HEK293 (cell line): Measurements from ENCODE around the gene ZNF695.

ENCODE experiments used
- CTCF ChIA-PET: fragments of 350-600 bp; formaldehyde crosslinking; extraction: SDS; loops from one replicate; lab custom pipeline; 2021; ENCODE audit warnings: antibody characterized with exemption; lab: Yijun Ruan, JAX
- POLR2A ChIA-PET: fragments of 300-600 bp; formaldehyde crosslinking; extraction: SDS; loops from one replicate; lab custom pipeline; 2020; ENCODE audit warnings: antibody characterized with exemption, inconsistent platforms; lab: Yijun Ruan, JAX
- H3K27ac ChIP-seq: fragments of 200-500 bp; sonication (Bioruptor generic); 2 replicates; pipeline ENCODE4 v1.5.1; 2014; ENCODE audit warnings: low read depth, low read length, control low read depth, inconsistent platforms; ENCODE audit errors: extremely low read depth
- H3K36me3 ChIP-seq, 2 experiments: fragments of 200-500 bp in 1 of 2; sonication (Bioruptor generic) in 1 of 2; 1 replicate in 1 of 2; 2 replicates in 1 of 2; pipeline ENCODE4 v1.5.1; 2014 to 2017; ENCODE audit warnings: inconsistent platforms in 2 of 2, low read length in 2 of 2; ENCODE audit not compliant: control insufficient read depth in 2 of 2, insufficient read depth in 1 of 2
- H3K4me1 ChIP-seq: fragments of 200-500 bp; sonication (Bioruptor generic); 2 replicates; pipeline ENCODE4 v1.5.1; 2014; ENCODE audit warnings: mild to moderate bottlenecking, low read length, inconsistent platforms; ENCODE audit not compliant: control insufficient read depth, insufficient read depth
- H3K4me3 ChIP-seq: 2 replicates; pipeline ENCODE4 v1.5.1; 2011; ENCODE audit warnings: low read depth, mild to moderate bottlenecking, control low read depth, low read length, moderate library complexity
- H3K9me3 ChIP-seq: fragments of 200-500 bp; sonication (Bioruptor generic); 2 replicates; pipeline ENCODE4 v1.5.1; 2014; ENCODE audit warnings: low read depth, low read length, inconsistent platforms; ENCODE audit not compliant: control insufficient read depth, insufficient read depth
- CTCF ChIP-seq: fragments of 450-650 bp; formaldehyde crosslinking; IDR thresholded peaks from 2 replicates; pipeline ENCODE4 v1.5.1; 2016; ENCODE audit warnings: missing biosample characterization, missing genetic modification characterization
- KLF10 ChIP-seq: fragments of 450-650 bp; IDR thresholded peaks from 2 replicates; pipeline ENCODE4 v1.5.1; 2018; ENCODE audit warnings: missing biosample characterization, mild to moderate bottlenecking, missing genetic modification characterization
- KLF7 ChIP-seq: fragments of 450-650 bp; formaldehyde crosslinking; IDR thresholded peaks from 2 replicates; pipeline ENCODE4 v1.5.1; 2016; ENCODE audit warnings: missing biosample characterization, missing genetic modification characterization, borderline replicate concordance
- PRDM2 ChIP-seq: fragments of 450-650 bp; formaldehyde crosslinking; IDR thresholded peaks from 2 replicates; pipeline ENCODE4 v1.5.1; 2016; ENCODE audit warnings: missing biosample characterization, missing genetic modification characterization, borderline replicate concordance
- WT1 ChIP-seq: fragments of 450-650 bp; formaldehyde crosslinking; IDR thresholded peaks from 2 replicates; pipeline ENCODE4 v1.5.1; 2016; ENCODE audit warnings: missing biosample characterization, missing genetic modification characterization
- ZFP3 ChIP-seq: fragments of 450-650 bp; formaldehyde crosslinking; IDR thresholded peaks from 2 replicates; pipeline ENCODE4 v1.5.1; 2016; ENCODE audit warnings: low read depth, missing biosample characterization, missing genetic modification characterization
- ZNF132 ChIP-seq: fragments of 450-650 bp; formaldehyde crosslinking; IDR thresholded peaks from 2 replicates; pipeline ENCODE4 v1.5.1; 2017; ENCODE audit warnings: missing biosample characterization, missing genetic modification characterization, borderline replicate concordance
- ZNF174 ChIP-seq: fragments of 450-650 bp; formaldehyde crosslinking; IDR thresholded peaks from 2 replicates; pipeline ENCODE4 v1.5.0; 2017; ENCODE audit warnings: missing biosample characterization, mild to moderate bottlenecking, missing genetic modification characterization
- ZNF175 ChIP-seq: fragments of 450-650 bp; formaldehyde crosslinking; IDR thresholded peaks from 2 replicates; pipeline ENCODE4 v1.5.1; 2016; ENCODE audit warnings: missing biosample characterization, missing genetic modification characterization
- ZNF26 ChIP-seq: fragments of 450-650 bp; formaldehyde crosslinking; IDR thresholded peaks from 2 replicates; pipeline ENCODE4 v1.5.1; 2016; ENCODE audit warnings: missing biosample characterization, missing genetic modification characterization
- ZNF449 ChIP-seq: fragments of 450-650 bp; formaldehyde crosslinking; IDR thresholded peaks from 2 replicates; pipeline ENCODE4 v1.5.1; 2017; ENCODE audit warnings: missing biosample characterization, mild to moderate bottlenecking, missing genetic modification characterization, moderate library complexity
- ZNF488 ChIP-seq: fragments of 450-650 bp; formaldehyde crosslinking; IDR thresholded peaks from 2 replicates; pipeline ENCODE4 v1.5.1; 2016; ENCODE audit warnings: missing biosample characterization, missing genetic modification characterization
- ZNF530 ChIP-seq: fragments of 450-650 bp; formaldehyde crosslinking; IDR thresholded peaks from 2 replicates; pipeline ENCODE4 v1.5.1; 2016; ENCODE audit warnings: low read depth, missing biosample characterization, missing genetic modification characterization
- ZNF558 ChIP-seq: fragments of 450-650 bp; formaldehyde crosslinking; IDR thresholded peaks from 2 replicates; pipeline ENCODE4 v1.5.1; 2016; ENCODE audit warnings: missing biosample characterization, missing genetic modification characterization
- ZNF777 ChIP-seq: fragments of 450-650 bp; formaldehyde crosslinking; IDR thresholded peaks from 2 replicates; pipeline ENCODE4 v1.5.1; 2017; ENCODE audit warnings: missing biosample characterization, missing genetic modification characterization, borderline replicate concordance
- ZNF792 ChIP-seq: fragments of 450-650 bp; formaldehyde crosslinking; IDR thresholded peaks from 2 replicates; pipeline ENCODE4 v1.5.1; 2016; ENCODE audit warnings: missing biosample characterization, missing genetic modification characterization

The ZNF695 gene

GRCh38 chr1:246971090-246971721 lies 36.7 kb downstream of the ZNF695 start:
- ChIA-PET POLR2A (no interaction called here), CTCF (interaction anchor here (0.5 kb wide), 1 partner anchor 46 kb away, joined by 3 read pairs; no protein-coding TSS in a partner anchor)
- H3K9me3 ChIP-seq = no peaks in the 10 kb centered on the region
- H3K4me3 ChIP-seq = no peak overlapping the region
- H3K36me3 ChIP-seq = peaks cover 0 to 26% of the 10 kb centered on the region in 2 experiments; a peak in 1 of 3 replicates
- no peaks in the 10 kb centered on the region for H3K4me1 ChIP-seq
- no peak overlapping the region for H3K27ac ChIP-seq
- TF ChIP-seq KLF7 (tag by site-specific recombination) (no peak), PRDM2 (no peak), ZNF558 (no peak), ZNF132 (tag by site-specific recombination) (no peak), ZNF26 (no peak), ZNF488 (no peak), ZNF174 (tag by site-specific recombination) (no peak), ZNF792 (tag by site-specific recombination) (no peak), KLF10 (no peak), ZNF175 (tag by site-specific recombination) (no peak), ZFP3 (tag by site-specific recombination) (no peak), ZNF449 (tag by site-specific recombination) (no peak), WT1 (no peak), ZNF530 (tag by site-specific recombination) (no peak)

GRCh38 chr1:246969621-246970020 lies 38.2 kb downstream of the ZNF695 start:
- Histone ChIP-seq H3K4me3 (no peak overlapping the region), H3K9me3 (no peaks in the 10 kb centered on the region), H3K4me1 (no peaks in the 10 kb centered on the region), H3K36me3 (peaks cover 0 to 31% of the 10 kb centered on the region in 2 experiments; a peak in 1 of 3 replicates), H3K27ac (no peak overlapping the region)
- CTCF ChIA-PET = interaction anchor here (0.6 kb wide), 1 partner anchor 63 kb away, joined by 3 read pairs; no protein-coding TSS in a partner anchor
- TF ChIP-seq CTCF (no peak), ZNF777 (no peak)
- POLR2A ChIA-PET = no interaction called here
